NCI-H1436 treated with DMSO at 0.1 percent for 48 hours (cell line): ENCODE data around the gene LMF1.
"Not testable (repeated sequence)": the region's sequence is repeated elsewhere in the genome, so short reads cannot be mapped to it uniquely, and the experiment has no call there.

ENCODE experiments used
- DNase-seq: peaks from one replicate; lab custom pipeline; 2025; lab: John Stamatoyannopoulos, UW

The LMF1 gene

GRCh38 chr16:895371-895770 is 75.4 kb downstream of the LMF1 start:
- no peak for DNase-seq

DNA sequence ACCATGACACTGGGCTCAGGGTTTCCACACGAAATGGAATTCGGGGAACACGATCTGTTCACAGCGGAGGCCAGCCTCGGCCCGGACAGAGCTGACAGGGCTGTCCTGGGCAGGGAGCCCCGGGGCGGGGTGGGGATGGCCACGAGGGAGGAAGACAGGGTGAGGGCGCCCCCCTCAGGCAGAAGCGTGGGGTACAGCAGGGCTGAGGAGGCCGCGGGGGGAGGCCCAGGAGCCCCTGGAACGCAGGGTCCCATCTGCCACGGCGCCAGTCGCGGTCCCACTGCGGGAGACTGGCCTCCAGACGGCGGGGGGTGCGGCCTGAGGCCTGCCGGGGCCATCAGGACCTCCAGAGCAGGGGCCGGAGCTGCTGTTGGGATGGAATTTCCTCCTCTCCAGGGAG is 75.9 kb downstream of the LMF1 start:
- DNase-seq = no peak

- no peak for DNase-seq
Observed at GRCh38 chr16:894136-894535, 76.6 kb downstream of the LMF1 start.

DNA sequence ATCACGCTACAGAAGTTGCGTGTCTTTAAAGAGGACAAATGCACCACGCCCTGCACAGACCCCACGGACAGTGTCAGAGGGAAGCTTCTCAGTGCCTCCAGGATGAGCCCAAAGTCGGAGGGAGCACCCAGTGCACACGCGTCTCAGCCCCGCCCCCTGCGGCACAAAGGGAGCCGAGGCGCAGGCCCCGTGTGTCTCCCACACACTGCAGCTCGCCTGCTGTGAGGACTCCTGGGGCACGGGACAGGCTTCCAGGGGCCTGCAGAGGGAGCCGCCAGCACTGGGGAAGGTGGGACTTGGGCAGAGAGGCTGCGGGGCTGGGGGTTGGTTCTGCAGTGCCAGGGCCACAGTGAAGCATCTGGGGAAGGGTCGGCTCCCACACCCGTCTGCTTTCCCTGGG is 77.4 kb downstream of the LMF1 start:
- no peak for DNase-seq

DNA sequence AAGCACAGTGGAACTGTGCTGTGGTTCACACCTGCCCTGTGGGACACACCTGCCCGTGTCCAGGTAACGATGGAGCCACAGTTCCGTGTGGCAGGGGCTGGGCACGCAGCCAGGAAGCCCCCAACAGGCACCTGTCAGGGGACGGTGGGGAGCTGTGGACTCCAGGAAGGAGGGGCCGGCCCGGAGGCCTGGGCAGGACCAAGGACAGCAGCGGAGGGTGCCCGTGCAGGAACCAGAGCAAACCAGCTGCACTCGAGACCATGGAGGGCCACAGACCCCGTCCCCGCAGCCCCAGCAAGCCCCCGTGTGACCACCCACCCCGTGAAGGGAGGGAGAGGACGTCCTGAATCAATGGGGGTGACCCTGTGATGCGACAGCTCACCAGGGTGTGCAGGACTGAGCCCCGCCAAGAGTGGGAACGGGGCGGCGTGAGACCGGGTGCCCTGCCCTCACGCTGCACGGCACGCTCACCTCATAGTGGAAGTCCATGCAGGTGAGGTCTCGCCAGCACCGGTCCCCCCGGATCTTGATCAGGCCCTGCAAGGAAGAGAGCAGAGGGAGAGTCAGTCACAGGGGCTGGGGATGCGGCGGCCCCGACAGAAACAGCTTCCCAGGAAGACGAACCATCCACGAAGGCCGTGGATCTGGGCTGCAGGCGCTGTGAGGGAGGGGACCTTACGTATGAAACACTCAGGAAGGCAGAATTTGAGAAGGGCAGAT is 78.1 kb downstream of the LMF1 start:
- no peak for DNase-seq

DNA sequence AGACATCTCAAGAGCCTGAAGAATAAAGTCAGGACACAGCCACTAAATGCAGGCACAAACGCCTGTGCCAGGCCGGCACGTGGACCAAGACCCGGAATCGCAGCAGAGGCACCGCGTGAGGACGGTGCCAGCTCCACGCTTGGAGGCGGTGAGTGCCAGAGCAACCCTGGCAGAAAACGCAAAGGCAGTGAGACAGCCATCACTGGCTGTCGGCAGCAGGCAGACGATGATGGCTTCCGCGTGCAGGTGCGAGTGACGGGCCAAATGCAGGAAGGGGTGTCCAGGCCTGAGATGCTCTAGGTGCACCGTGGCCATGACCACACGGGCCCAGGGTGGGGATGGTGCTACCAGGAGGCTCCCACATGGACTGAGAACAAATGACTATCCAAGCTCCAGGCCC is 78.8 kb downstream of the LMF1 start:
- no peak for DNase-seq

DNA sequence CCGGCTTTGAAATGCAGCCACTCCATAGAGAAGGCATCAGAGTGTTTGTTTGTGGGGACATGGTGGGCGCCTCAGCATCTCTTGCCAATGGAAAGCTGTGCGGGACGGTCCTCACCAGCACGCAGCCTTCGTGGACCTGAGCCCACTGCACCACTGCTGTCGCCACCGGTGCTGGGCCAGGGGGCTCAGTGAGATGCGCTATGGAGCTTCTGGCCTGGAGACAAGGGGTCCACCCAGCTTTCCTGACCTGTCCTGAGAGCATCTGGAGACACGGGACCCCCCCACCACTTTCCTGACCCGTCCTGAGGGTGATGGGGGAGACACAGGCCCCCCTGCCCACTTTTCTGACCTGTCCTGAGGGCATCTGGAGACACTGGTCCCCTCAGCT is 79.4 kb downstream of the LMF1 start:
- DNase-seq = no peak

- DNase-seq = no peak
Observed at GRCh38 chr16:890716-891352, 80.0 kb downstream of the LMF1 start.

DNA sequence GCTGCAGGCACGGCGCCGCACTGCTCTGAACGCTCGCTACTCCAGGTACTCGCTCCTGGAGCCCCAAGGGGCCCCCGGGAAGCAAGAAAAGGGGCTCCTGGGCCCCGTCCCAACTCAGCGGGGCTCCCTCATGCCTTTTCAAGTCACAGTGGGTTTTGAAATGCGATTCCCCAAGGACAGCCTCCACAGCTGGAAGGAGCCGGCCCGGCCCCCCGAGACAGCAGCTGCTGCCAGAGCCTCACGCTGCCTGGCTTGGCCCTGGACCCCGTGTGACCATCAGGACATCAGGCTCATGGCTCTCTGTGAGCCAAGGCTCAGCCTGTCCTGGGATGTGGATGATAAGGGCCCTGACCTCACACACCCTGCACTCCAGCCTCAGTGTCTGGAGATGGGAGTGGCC is 80.6 kb downstream of the LMF1 start:
- no peak for DNase-seq

DNA sequence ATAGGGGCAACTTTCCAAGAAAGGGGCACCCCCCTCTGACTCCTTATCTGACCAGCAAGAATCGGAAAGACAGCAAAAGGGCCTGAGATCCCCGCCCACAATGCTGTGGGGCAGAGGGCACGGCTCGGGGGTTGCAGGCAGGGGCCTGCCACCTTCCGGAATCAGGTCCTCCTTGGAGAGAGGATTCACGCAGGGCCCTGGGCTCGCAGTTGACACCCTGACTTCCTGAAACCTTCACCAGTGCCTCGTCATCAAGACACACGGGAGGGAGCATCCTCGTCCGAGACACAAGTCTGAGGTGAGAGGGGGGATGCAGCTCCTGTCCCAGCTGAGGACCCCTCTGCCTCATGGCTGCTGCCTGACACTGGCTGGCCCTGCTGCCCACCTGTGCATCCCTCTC is 81.2 kb downstream of the LMF1 start:
- DNase-seq = no peak

DNA sequence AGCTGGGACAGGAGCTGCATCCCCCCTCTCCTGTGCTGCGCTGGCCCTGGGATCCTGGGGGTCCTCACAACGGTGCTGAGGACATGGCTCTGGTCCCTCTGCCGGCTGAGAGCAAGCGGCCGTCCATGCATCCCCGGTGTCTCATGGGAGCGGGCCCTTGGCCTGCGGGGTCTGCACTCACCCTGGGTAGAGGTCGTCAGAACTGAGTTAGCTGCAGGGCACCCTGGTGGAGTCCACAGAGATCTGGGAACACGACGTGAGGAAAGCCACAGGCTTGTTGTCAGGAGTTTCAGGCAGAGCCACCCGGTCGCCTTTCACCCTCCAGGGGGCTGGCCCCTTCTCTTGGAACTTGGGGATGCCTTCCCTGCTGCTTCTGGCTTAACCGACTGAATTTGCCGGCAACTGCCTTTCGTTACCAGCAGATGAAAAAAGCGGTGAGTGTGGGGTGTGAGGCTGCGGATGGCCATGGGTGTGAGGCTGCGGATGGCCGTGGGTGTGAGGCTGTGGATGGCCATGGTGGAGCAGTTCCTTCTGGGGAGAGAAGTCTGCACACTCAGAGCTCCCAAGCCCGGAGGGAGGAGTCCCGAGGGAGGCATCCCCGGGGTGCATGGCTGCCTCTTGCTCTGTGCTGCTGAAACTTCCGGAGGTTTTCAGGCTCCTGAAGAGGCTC is 81.7 kb downstream of the LMF1 start:
- DNase-seq = no peak

GRCh38 chr16:888456-888855 is 82.3 kb downstream of the LMF1 start:
- DNase-seq = not testable (repeated sequence)

DNA sequence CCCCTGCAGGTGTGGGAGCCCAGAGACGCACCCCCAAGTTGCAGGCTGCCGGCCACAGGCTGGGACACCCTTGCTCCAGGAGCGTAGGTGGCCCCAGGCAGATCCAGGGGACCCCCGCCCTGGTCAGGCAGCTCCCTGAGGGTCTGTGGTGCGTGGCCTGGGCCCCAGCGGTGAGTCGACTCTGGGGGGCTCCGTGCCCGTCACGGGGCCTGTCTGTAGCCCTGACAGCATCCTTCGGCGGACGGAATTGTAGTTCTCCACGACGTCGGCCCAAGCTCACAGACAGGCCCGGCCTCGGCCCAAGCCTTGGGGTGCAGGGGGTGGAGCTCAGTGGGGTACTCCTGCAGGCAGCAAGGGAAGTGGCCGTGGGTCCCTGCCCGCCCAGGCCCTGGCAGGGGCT is 82.9 kb downstream of the LMF1 start:
- DNase-seq = no peak

DNA sequence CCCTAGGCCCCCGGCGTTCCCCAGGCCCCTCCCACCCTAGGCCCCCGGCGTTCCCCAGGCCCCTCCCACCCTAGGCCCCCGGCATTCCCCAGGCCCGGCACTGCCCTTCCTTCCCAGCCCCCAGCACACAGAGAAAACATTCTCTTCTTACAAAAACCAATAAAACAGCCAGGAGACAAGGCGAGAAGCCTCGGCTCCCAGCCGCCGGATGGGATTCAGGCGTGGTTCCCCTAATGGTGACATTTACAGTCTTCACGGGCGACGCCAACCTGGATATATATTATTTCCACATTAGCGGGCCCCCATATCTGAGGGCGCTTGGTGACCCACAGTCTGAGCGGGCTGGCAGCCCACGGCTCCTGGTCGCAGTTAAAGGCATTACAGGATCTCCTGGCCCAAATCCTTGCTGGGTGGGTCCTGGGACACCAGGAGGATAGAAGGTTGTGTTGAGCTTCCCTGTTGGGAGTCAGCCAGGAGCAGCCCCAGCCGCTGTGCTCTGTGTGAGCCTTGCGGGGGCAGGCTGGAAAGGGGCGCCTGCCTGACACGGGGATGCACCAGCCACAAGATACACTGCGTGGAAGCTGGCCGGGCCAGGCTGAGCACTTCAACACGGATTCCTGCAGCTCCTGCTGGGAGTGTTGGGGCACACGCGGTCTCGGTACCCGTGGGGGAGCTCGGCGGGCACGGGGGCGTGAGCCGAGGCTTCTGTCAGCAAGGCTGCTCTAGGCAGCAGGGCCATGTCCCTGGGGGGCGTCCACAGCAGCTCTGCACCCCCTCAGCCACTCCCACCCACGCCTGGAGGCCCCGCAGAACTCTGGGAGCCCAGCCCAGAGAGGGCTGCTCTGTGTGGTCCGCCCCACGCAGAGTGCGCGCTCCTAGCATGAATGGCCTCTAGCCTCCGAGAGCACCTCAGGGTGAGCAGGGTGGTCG is 83.7 kb downstream of the LMF1 start:
- DNase-seq = no peak

GRCh38 chr16:886084-886543 is 84.7 kb downstream of the LMF1 start:
- no peak for DNase-seq

GRCh38 chr16:885391-885790 is 85.4 kb downstream of the LMF1 start:
- DNase-seq = no peak

DNA sequence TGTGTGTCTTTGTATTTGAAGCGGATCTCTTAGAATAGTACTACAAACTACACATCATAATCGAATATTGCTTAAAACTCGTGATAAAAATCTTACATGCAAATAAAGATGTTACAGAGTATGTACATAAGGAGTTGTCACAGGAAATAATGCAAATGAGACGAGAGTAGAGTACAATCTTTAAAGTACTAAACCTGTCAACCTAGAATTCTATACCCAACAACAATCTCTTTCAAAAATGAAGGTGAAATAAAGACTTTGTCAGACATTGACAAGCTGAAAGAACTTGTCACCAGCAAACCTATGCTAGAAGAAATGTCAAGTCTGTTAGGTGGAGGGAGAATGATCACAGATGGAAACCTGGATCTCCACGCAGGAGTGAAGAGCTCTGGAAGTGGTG is 86.6 kb downstream of the LMF1 start:
- no peak for DNase-seq

GRCh38 chr16:883781-884180 is 87.0 kb downstream of the LMF1 start:
- DNase-seq = no peak

DNA sequence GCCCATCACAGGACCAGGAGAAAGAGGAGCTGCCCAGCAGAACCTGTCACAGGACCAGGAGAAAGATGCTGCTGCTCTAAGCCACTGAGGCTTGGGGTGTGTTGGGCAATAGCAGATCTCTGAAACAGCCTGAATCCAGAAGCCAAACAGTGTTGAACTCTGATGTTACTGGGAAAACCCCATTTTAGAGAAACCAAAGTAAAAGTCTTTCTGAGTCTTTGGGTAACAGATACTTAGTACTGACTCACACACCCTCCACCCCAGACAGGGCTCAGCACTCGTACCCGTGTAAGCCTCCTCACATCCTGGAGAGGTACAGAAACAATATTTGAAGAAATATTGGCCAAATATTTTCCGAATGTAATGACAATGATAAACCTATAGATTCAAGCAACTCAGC is 87.4 kb downstream of the LMF1 start:
- no peak for DNase-seq

GRCh38 chr16:882671-883070 is 88.1 kb downstream of the LMF1 start:
- not testable (repeated sequence) for DNase-seq

DNA sequence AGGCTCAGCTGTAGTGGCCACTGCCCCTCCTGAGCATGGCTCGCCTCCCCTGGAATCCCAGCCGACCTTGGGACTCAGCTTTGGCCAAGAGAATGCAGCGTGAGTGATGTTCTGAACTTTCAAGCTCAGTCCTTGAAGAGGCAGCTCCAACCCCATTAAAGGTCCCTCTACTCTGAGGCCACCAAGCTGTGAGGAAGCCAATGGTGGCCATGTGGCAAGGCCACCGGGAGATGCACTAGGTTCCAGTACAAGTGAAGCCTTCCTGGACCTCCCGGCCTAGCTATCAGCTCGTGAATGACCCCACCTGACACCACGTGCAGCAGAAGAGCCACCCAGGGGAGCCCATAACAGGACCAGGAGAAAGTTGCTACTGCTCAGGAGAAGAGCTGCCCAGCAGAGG is 88.5 kb downstream of the LMF1 start:
- no peak for DNase-seq
